ENCODE results near the gene UNC13B. TPM values are rescaled to one million over a fixed set of nuclear protein-coding genes. Genes with fewer than 3 reads are reported as not detected.

Gene UNC13B
- total RNA-seq, 1 donor from 2014 or later: 16.8 TPM

DNA sequence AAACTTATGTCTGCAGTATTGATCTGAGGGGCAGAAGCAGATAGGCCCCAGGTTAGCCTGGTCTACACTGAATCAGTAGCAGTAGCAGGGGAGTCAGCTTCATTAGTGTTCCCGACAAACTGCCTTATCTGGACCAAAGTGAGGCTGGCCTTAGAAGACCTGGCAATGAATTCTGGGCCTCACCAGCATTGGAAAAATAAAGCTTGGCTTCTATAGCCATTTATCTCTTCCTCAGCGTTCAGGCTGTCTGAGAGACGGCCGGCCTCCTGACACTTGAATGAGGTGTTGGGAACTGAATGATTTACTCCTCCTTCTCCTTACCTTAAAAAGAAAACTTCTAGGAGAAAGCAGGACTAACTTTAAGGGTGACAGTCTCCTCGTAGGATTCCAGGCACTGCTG is 186.3 kb downstream of the UNC13B start:
- Histone ChIP-seq H3K4me3 (ENCODE audit: low read depth, low read length) (no peak overlapping the region), H3K36me3 (ENCODE audit: control insufficient read depth, insufficient read depth, low read length) (no peaks in the 10 kb centered on the region), H3K27me3 (ENCODE audit: control insufficient read depth, insufficient read depth, low read length) (no peaks in the 10 kb centered on the region)
- TF ChIP-seq, protein P1, sequence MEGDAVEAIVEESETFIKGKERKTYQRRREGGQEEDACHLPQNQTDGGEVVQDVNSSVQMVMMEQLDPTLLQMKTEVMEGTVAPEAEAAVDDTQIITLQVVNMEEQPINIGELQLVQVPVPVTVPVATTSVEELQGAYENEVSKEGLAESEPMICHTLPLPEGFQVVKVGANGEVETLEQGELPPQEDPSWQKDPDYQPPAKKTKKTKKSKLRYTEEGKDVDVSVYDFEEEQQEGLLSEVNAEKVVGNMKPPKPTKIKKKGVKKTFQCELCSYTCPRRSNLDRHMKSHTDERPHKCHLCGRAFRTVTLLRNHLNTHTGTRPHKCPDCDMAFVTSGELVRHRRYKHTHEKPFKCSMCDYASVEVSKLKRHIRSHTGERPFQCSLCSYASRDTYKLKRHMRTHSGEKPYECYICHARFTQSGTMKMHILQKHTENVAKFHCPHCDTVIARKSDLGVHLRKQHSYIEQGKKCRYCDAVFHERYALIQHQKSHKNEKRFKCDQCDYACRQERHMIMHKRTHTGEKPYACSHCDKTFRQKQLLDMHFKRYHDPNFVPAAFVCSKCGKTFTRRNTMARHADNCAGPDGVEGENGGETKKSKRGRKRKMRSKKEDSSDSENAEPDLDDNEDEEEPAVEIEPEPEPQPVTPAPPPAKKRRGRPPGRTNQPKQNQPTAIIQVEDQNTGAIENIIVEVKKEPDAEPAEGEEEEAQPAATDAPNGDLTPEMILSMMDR (IDR thresholded peaks at IDR 0.05; ENCODE audit: insufficient read depth, low read length, severe bottlenecking): no peak
- FAIRE-seq: no peak
- no peak for DNase-seq (ENCODE audit: low read depth)

DNA sequence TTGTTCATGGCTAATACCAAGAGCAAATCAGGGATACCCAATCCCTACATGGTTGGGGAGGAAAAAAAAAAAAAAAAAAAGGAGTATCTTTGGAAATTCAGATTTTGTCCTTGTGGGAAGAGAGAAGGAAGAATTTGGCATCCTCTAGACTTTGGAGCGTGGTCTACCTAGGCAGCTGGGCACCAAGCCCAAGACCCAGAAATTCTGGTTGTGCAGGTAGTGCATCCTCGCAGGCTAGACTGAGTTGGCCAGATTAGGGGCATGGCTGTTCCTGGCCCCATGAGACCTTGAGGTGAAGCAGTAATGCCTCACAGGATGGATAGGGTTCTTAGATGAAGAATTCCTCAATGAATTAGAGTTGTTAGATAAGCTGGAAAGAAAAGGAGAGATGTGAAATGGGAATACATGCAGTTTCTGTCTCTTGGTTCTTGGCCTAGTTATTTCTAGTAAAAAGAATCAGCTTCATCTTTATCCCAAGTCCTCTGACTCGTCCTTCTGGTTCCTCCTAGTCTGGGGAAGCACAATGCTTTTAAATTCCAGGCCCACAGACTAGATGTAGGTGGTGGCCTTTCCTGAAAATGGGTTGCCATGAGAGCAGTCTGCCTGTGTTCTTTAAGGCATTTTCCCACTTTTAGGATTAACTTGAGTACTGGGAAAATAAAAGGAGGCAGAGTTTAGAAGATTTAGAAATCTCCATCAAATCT is 187.6 kb downstream of the UNC13B start:
- Histone ChIP-seq H3K36me3 (ENCODE audit: control insufficient read depth, insufficient read depth, low read length) (no peaks in the 10 kb centered on the region), H3K27me3 (ENCODE audit: control insufficient read depth, insufficient read depth, low read length) (no peaks in the 10 kb centered on the region), H3K4me3 (ENCODE audit: low read depth, low read length) (no peak overlapping the region)
- FAIRE-seq (no peak), DNase-seq (ENCODE audit: low read depth) (no peak)
- TF ChIP-seq, protein P1 (IDR thresholded peaks at IDR 0.05; ENCODE audit: insufficient read depth, low read length, severe bottlenecking): no peak

DNA sequence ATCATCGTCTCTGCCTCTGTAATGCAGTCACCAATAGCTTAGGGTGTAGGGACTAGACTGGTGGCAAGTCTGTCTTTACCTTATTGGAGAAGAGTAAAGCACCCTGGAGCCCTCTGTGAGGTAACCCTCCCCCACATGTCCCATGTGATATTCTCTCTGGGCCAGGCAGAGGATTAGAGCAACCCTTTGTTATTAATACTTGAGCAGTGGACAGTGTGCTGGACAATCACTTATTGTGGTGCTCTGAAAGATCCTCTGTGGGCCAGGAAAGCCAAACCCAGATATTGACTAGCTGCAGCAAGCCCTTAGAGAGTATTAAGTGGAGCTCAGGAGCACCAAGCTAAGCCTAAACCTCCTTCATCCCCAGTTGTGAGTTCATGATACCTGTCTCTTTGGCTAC is 188.4 kb downstream of the UNC13B start:
- TF ChIP-seq, protein P1 (IDR thresholded peaks at IDR 0.05; ENCODE audit: insufficient read depth, low read length, severe bottlenecking): no peak
- no peaks in the 10 kb centered on the region for H3K36me3 ChIP-seq (ENCODE audit: control insufficient read depth, insufficient read depth, low read length)
- H3K4me3 ChIP-seq (ENCODE audit: low read depth, low read length): no peak overlapping the region
- DNase-seq (ENCODE audit: low read depth) (no peak), FAIRE-seq (no peak)
- H3K27me3 ChIP-seq (ENCODE audit: control insufficient read depth, insufficient read depth, low read length): no peaks in the 10 kb centered on the region

DNA sequence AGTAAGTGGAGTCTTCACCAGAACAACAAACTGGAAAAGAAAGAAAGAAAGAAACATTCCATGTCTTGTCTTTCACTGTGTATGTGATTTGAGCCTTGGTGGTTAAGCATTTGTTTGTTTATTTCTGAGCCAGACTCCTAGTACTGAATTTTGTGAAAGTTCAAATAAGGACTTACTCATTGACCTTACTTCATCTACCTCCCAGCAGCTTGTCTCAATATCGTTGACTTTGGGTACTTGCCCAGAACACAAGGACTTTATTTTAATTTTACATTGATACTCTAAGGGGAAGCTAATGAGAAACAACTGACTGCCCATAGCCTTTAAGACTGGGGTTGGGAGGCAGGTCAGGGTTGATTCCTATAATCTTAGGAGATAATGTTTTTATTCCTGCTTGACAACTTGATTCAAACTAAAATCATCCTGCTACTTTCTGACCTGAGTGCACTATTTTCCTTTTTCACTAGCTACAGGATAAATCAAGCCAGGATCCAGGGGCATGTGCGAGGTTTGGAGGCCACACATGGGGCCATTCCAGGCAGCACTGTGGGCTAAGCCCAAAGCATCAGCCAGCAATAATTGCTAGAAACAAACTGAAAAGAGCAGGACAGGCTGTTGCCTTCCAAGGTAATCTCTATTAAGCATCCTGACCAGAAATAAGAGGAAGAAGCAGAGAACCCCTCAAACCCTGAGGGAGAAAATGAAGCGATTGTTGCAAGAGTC is 189.2 kb downstream of the UNC13B start:
- TF ChIP-seq, protein P1 (IDR thresholded peaks at IDR 0.05; ENCODE audit: insufficient read depth, low read length, severe bottlenecking): no peak
- DNase-seq (ENCODE audit: low read depth) (no peak), FAIRE-seq (no peak)
- Histone ChIP-seq H3K27me3 (ENCODE audit: control insufficient read depth, insufficient read depth, low read length) (no peaks in the 10 kb centered on the region), H3K36me3 (ENCODE audit: control insufficient read depth, insufficient read depth, low read length) (no peaks in the 10 kb centered on the region), H3K4me3 (ENCODE audit: low read depth, low read length) (no peak overlapping the region)

DNA sequence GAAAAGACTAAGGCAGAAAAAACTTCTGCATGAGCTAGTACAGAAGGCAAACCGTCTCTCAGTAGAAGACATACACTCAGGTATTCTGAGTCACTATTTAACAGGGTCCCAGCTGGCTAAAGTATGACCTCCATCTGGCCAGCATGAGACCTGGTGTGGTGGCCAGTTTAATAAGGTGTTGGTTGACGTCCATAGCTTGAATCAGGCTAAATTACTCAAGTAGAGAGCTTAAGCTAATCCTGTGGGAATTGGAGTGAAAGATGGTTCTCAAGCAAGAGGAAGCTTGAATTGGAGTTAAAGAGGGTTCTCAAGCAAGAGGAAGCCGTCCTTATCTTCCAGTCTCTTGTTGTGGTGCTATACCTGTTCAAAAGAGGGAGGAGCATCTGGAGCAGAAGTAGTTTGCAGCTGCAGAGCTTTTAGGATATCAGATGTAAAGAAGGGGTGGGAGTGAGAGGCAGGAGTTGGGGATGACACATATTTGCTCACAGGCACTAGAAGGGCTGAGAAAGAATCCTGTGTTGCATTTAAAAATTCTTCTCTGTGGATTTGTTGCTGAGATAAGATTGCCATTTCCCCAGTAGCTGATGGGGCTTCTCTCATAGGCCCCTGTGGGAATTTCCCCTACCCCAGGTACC is 192.0 kb downstream of the UNC13B start:
- Histone ChIP-seq H3K36me3 (ENCODE audit: control insufficient read depth, insufficient read depth, low read length) (no peaks in the 10 kb centered on the region), H3K27me3 (ENCODE audit: control insufficient read depth, insufficient read depth, low read length) (no peaks in the 10 kb centered on the region), H3K4me3 (ENCODE audit: low read depth, low read length) (no peak overlapping the region)
- TF ChIP-seq, protein P1 (IDR thresholded peaks at IDR 0.05; ENCODE audit: insufficient read depth, low read length, severe bottlenecking): no peak
- no peak for DNase-seq (ENCODE audit: low read depth)
- FAIRE-seq: peak; percentile 92

Measured in bronchial epithelial cell (primary cell).